ENCODE results near the gene ZNF532. TPM values are rescaled to one million over a fixed set of nuclear protein-coding genes. Genes with fewer than 3 reads are reported as not detected.

The ZNF532 gene
- total RNA-seq, 4 donors from 2014 or later = 80.2 to 111 (median 109) TPM

GRCh38 chr18:58831606-58832005 lies 33.1 kb upstream of the ZNF532 start:
- no peaks in the 10 kb centered on the region for H3K9me3 ChIP-seq
- no peaks in the 10 kb centered on the region for H3K36me3 ChIP-seq
- H3K4me1 ChIP-seq = peaks cover 0 to 6% of the 10 kb centered on the region in 2 donors
- DNase-seq = no peak
- intact Hi-C loops (cut with DNase I) = no loop called here
- no peak overlapping the region for H3K4me3 ChIP-seq (replicated peaks in 1 of 3)
- no peak overlapping the region for H3K27ac ChIP-seq
- WGBS, 2 donors = 80 to 83% methylated on average over 1 of the region's 1 CpG
- TF ChIP-seq, protein P1, sequence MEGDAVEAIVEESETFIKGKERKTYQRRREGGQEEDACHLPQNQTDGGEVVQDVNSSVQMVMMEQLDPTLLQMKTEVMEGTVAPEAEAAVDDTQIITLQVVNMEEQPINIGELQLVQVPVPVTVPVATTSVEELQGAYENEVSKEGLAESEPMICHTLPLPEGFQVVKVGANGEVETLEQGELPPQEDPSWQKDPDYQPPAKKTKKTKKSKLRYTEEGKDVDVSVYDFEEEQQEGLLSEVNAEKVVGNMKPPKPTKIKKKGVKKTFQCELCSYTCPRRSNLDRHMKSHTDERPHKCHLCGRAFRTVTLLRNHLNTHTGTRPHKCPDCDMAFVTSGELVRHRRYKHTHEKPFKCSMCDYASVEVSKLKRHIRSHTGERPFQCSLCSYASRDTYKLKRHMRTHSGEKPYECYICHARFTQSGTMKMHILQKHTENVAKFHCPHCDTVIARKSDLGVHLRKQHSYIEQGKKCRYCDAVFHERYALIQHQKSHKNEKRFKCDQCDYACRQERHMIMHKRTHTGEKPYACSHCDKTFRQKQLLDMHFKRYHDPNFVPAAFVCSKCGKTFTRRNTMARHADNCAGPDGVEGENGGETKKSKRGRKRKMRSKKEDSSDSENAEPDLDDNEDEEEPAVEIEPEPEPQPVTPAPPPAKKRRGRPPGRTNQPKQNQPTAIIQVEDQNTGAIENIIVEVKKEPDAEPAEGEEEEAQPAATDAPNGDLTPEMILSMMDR (IDR thresholded peaks at IDR 0.05) = no peak
- no peak for TF ChIP-seq POLR2A (IDR thresholded peaks at IDR 0.05)
- H3K27me3 ChIP-seq = no peaks in the 10 kb centered on the region

DNA sequence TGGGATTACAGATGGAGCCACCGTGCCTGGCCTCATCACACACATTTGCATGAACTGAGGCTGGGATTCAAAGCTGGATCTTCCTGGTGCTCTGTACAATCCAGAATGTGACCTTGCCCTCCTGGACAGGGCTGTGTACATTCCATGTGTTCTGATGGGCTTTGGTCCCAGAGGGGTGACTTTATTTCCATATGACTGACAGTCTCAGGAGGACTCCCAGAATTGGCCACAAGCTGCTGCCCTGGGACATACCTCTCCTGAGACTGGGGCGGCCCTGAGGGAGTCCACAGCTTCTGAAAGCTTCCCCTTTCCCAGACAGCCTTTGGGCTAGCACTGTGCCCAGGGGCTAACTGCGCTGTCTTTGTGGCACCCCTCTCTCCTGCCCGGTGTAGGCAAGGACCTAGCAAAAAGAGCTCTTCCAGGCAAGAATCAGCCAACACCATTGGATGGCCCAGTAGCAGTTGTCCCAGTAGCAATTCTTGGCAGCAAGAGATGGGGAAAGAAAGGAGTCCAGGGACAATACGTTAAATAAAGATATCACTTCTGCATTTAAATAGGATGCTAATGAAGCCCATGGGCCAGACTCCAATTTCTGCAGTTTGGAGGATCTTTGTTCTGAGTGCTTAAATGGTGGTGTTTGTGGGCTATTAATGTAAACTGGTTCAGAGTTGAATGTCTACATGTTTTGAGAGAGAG lies 26.4 kb upstream of the ZNF532 start:
- 84 to 93% methylated on average over 3 to 5 of the region's 5 CpGs for WGBS, 2 donors
- intact Hi-C loops (cut with DNase I) = no loop called here
- H3K4me3 ChIP-seq (replicated peaks in 1 of 3) = no peak overlapping the region
- no peaks in the 10 kb centered on the region for H3K36me3 ChIP-seq
- no peak overlapping the region for H3K27ac ChIP-seq
- no peak for TF ChIP-seq POLR2A (IDR thresholded peaks at IDR 0.05)
- TF ChIP-seq, protein P1 (IDR thresholded peaks at IDR 0.05) = no peak
- H3K27me3 ChIP-seq = no peaks in the 10 kb centered on the region
- H3K4me1 ChIP-seq = no peaks in the 10 kb centered on the region
- DNase-seq = no peak
- no peaks in the 10 kb centered on the region for H3K9me3 ChIP-seq

DNA sequence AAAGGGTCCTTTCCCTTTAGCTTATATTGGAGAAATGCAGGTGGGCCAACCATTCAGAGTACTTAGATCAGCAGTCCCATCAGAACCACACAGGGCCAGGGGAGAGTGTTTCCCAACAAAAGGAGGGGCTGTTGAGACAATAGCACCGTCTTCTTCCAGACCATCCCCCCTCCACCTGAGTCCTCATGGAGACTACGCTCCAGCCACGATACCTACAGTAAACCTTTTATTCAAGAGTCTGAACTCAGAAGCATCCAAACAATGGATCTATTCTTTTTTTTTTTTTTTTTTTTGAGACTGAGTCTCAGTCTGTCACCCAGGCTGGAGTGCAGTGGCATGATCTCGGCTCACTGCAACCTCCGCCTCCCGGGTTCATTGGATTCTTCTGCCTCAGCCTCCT lies 25.7 kb upstream of the ZNF532 start:
- no peaks in the 10 kb centered on the region for H3K9me3 ChIP-seq
- no peaks in the 10 kb centered on the region for H3K36me3 ChIP-seq
- no peak for DNase-seq
- no peaks in the 10 kb centered on the region for H3K27me3 ChIP-seq
- 92 to 96% methylated on average over 6 of the region's 6 CpGs for WGBS, 2 donors
- TF ChIP-seq, protein P1 (IDR thresholded peaks at IDR 0.05) = no peak
- TF ChIP-seq POLR2A (IDR thresholded peaks at IDR 0.05) = no peak
- no peak overlapping the region for H3K27ac ChIP-seq
- H3K4me3 ChIP-seq (replicated peaks in 1 of 3) = no peak overlapping the region
- intact Hi-C loops (cut with DNase I) = no loop called here
- no peaks in the 10 kb centered on the region for H3K4me1 ChIP-seq

DNA sequence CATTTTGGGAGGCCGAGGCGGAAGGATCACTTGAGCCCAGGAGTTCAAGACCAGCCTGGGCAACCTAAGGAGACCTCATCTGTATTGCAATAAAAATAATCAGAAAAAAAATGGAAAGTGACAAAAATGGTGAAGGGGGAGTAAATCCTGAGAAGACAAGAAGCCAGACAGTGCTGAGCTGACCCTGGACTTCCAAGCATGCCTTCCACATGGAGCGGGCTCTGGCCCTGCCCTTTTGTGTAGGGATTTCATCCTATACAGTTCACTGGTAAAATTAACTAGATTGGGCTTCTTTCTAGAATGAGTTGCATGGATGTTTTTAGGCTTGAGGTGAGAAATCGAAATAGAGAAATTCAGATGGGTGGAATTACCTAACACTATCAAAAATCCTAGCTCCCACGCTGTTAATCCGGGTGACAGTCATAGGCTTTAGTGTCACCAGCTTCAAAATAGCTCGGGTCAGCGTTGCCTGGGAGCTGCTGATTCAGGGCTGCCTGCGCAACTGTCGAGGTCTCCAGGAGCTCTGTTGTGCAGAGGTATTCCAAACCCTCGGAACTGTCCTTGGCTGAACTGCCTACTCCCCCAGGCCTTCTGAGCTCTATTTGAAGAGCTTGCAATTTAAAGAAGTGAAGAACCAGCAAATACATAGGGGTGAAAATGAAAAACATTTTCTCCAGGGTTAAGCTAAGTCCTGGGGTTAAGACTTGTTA lies 21.5 kb upstream of the ZNF532 start:
- 88 to 93% methylated on average over 11 of the region's 11 CpGs for WGBS, 2 donors
- H3K36me3 ChIP-seq = no peaks in the 10 kb centered on the region
- H3K9me3 ChIP-seq = no peaks in the 10 kb centered on the region
- DNase-seq = no peak
- H3K4me1 ChIP-seq = peaks cover 0 to 7% of the 10 kb centered on the region in 2 donors
- TF ChIP-seq, protein P1 (IDR thresholded peaks at IDR 0.05) = no peak
- no peak for TF ChIP-seq POLR2A (IDR thresholded peaks at IDR 0.05)
- intact Hi-C loops (cut with DNase I) = no loop called here
- no peak overlapping the region for H3K4me3 ChIP-seq (replicated peaks in 1 of 3)
- no peaks in the 10 kb centered on the region for H3K27me3 ChIP-seq
- H3K27ac ChIP-seq = no peak overlapping the region

- no peaks in the 10 kb centered on the region for H3K27me3 ChIP-seq
- WGBS, 2 donors = 80 to 92% methylated on average over 2 of the region's 2 CpGs
Observed at GRCh38 chr18:58843688-58844035, 21.0 kb upstream of the ZNF532 start.

More at GRCh38 chr18:58843688-58844035, 21.0 kb upstream of the ZNF532 start:
- Histone ChIP-seq H3K36me3 (no peaks in the 10 kb centered on the region), H3K4me1 (peaks cover 0 to 7% of the 10 kb centered on the region in 2 donors), H3K4me3 (replicated peaks in 1 of 3) (no peak overlapping the region), H3K9me3 (no peaks in the 10 kb centered on the region), H3K27ac (no peak overlapping the region)
- no peak for TF ChIP-seq POLR2A (IDR thresholded peaks at IDR 0.05)
- TF ChIP-seq, protein P1 (IDR thresholded peaks at IDR 0.05) = no peak
- no peak for DNase-seq
- intact Hi-C loops (cut with DNase I) = no loop called here
